ENCODE measurements around the gene TRIM8.

Gene TRIM8

DNA sequence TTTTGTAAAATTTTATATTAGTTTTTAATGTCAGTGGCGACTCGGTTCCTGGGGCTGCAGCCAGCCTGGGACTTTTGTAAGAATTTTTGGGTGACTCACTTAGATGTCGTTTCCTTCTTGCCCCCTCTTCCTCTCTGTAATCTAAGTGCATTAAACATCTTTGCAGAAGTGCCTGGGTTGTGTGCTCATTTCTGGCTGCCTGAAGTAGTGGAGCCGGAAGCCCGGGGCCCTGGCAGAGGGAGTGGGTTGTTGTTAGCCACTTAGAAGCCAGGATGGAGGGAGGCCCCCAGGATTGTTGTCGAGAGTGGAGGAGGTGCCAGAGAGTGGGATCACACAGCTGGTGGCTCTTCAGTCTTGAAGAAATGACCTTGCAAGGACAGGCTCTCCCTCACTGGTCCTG is 11.0 kb upstream of the TRIM8 start:
- peak; percentile 82 for DNase-seq

DNA sequence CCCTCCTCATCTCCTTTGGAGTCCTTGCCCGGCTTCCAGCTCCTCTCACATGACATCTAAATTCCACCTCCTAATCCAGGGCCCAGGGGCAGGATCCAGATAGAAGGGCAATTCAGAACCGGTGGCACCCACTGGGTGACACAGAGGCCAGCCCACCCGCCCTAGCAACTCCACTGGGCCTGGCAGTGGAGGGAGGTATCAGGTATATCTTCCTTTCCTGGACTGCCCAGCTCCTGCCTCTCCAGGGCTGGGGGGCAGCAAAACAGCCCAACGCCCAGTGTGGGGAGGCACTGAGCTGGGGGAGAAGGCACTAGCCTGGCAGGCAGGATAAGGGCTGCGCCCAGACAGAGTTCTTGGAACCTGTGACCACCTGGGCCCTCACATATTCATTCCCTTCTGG is 10.4 kb upstream of the TRIM8 start:
- no peak for DNase-seq

- DNase-seq: no peak
Observed at GRCh38 chr10:102634686-102635085, 9.6 kb upstream of the TRIM8 start.

GRCh38 chr10:102635377-102635776 is 8.9 kb upstream of the TRIM8 start:
- peak; percentile 70 for DNase-seq

- DNase-seq: no peak
Observed at GRCh38 chr10:102639537-102639936, 4.7 kb upstream of the TRIM8 start.

DNA sequence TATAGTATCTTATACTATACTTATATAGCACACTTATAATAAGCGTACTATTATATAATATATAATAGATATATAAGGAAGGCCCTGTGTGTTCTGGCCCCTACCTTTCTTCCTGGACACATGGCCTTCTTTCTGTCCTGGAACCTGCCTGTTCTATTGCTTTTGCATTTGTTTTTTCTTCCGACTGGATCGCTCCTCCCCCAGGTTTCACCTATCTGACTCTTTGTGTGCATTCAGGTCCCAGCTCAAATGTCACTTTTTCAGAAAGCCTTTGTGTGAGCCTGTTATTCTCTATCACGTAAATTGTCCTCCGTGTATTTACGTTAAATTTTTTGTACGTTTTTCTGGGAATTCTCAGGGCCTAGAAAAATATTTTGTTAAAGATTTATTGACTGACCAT is 2.9 kb upstream of the TRIM8 start:
- DNase-seq: no peak

- DNase-seq: peak; percentile 97
Observed at GRCh38 chr10:102641880-102642735, 2.2 kb upstream of the TRIM8 start.

DNA sequence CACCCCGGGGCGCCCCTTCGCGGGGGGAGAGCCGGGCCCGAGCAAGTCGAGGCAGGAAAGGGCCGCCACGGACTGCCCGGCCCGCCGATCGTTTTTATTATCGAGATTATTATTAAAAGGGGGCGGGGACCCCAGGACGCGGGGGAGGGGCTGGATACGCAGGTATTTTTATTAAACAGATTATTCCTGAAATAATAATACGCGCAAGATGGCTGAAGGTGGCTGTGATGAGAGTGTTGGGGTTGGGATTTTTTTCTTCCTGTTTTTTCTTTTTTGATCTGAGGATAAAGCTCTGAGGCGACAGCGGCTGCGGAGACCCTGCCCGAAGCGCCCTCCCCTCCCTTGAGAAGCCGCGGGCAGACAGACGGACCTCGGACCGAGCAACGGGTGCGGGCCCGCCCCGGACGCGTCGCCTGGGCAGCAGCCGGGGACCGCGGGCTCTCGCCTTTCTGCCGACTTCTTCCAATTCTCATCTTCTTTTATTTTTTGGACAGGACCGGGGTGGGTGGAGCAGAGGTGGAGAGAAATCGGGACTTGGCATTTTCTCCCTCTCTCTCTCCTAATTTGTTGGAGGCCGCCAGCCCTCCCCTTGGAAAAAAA is 1.4 kb upstream of the TRIM8 start:
- DNase-seq: no peak

- peak; percentile 72 for DNase-seq
Observed at GRCh38 chr10:102643336-102644065, 778 bp upstream of the TRIM8 start.

DNA sequence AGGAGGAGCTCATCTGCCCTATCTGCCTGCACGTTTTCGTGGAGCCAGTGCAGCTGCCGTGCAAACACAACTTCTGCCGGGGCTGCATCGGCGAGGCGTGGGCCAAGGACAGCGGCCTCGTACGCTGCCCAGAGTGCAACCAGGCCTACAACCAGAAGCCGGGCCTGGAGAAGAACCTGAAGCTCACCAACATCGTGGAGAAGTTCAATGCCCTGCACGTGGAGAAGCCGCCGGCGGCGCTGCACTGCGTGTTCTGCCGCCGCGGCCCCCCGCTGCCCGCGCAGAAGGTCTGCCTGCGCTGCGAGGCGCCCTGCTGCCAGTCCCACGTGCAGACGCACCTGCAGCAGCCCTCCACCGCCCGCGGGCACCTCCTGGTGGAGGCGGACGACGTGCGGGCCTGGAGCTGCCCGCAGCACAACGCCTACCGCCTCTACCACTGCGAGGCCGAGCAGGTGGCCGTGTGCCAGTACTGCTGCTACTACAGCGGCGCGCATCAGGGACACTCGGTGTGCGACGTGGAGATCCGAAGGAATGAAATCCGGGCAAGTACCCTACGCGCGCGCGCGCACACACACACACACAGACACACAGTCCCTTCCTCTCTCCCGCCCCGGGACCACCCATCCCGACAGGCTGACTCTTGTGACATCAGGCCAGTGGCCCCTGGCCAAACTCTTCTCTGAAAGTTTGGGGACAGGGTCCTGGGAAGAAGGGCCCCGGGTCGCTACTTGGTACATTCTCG is 538 bp downstream of the TRIM8 start:
- peak; percentile 41 for DNase-seq

DNA sequence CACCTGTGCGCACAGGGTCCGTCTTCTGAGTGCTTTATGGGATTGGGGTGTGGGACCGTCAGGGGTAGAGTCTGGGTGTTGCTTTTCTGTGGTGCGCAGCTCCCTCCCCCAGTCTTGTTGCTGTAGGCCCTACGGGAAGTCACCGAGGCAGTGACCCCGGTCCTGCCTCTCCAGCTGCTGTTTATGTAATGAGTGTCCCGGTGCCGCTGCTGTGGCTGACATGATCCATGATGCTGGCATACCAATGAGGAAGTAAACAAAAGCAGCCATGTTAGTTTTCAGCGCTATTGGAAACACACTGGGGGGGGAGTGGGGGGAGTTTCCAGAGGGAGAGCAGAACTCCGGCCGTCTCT is 1.1 kb downstream of the TRIM8 start:
- DNase-seq: no peak

DNA sequence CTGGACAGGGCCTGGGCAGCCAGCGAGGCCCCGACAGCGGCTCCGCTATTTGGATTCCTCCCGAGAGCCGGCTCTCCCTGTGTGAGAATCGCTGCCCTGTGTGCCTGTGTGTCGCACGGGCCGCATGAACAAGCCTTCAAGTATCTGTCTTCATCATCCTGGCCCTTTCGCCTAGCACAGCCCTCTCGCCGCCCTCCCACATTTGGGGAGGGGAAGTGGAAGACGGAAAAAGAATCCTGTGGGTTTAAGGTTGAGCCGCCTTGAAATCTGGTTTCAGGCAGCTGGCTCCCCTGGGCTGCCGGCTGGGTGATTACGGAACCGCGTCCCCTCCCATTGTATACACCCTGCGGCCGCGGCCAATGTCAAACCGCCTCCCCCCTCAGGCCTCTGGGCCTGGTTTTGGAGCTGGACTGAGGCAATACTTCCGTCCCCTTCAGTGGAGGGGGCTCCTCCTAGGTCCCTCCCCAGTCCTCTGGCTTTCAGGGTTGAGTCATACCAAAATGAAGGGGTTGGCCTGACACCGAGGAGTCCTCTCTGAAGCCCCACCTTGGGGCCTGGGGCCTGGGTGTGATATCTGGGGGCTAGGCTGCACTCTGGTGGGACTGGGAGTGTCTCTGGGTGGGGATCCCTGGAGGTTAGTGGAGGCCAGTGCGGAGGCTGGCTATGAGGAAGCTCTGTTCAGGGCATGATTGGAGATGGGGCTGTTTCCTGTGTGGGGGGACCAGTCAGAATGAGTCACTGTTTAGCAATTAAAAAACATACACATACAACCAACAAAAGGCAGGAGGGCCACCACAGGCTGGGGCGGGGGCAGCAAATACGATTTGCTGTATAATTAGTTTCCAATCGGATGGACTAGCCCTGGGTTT is 1.7 kb downstream of the TRIM8 start:
- peak; percentile 62 for DNase-seq

DNA sequence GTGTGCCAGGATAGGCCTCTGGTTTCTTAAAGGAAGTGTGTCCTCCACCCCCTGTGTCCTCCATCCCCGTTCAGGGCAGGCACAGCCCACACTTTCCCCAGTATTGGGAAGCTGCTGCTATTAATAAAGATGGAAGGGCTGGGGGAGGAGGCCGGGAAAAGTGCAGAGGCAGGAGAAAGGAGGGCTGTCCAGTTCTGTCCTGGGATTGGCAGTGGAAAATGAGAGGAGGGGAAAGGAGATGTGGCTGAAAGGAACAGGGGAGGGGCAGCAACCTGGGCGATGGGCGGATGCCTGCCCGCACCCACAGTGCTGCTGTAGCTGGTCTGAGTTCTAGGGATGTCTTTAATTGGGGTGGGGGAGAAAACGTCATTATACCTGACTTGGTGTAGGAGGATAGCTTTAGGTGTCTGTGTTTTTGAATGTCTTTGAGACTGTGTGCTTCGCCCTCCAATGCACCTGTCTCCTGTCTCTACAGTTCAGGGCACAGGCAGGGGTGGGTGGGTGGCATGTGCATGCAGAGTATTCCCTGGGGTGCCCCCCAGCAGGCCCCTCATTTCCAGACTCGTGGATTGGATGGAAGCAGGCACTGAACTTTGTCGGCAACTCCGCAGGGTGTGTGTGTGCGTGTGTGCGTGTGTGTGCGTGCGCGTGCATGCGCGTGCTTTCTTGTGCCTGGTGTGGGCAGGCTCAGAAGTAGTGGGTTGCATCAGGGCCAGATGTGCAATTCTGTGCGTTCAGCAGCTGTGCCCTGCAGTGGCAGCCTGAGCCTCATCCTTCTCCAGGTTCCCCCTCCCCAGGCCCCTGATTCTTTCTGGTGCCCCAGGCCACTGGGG is 2.5 kb downstream of the TRIM8 start:
- no peak for DNase-seq

DNA sequence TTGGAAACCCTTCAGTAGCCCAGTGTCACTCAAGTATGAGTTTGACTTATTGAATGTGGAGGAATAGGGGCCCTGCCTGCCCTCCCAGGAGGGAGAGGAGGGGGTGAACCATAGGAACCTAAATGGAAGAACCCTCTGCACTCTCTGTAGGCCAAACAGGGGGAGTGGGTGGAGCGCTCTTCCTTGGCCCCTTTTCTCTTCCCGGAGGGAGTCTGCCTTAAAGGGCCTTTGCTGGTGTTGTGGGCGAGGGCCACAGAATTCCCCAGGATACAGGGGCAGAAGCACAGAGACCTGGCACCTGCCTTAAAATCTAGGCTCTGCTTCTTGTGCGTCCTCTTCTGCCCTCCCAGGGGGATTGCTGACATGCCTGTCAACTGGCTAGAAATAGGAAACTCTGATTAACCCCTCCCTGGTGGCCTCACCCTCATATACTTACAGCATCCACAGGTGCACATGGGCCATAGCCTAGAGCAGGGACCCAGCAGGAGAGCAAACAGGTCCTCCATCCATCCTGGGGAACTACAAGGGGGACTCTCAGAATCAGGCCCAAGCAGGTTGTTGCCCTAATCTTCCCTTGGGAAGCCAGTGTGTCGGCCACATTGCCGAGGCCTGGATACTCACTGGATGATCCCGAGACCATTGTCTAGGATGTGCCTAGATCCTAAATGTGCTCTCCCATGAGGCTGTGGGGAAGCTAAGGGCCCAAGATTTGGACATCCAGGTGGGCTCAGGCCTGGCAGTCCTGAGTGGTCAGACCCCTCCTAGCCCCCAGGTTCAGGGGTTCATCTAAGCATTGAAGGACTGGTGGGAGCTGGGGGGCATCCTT is 3.4 kb downstream of the TRIM8 start:
- no peak for DNase-seq

DNA sequence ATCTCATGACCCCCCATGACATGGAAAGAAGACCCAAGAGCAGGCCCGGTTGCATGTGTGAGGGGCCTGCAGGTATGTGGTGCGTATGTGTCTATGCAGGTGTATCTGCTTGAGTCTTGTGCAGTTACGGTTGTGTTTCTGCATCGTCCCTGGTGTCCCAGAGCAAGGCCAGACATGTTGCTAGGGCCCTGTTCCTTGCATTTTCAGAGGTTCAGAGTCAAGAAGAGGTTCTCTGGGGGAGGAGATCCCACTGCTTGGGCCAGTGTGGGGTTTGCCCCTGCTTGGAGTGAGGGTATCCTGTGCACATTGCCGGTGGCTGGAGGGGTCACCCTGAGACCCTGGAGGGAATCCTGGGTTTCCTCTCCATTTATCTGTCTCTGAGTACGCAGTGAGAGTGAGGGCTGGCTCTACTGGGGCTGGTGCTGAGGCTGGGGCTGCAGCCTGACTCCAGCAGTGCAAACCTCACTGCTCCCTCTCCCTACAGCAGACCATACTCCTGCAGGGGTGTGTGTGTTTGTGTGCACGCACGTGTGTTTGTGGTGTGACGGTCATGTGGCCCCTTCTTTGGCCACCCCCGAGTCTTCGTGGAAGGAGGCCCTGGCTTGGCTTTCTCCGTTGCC is 4.1 kb downstream of the TRIM8 start:
- no peak for DNase-seq

GRCh38 chr10:102648889-102649796 is 4.9 kb downstream of the TRIM8 start:
- DNase-seq: no peak

GRCh38 chr10:102649797-102650654 is 5.7 kb downstream of the TRIM8 start:
- no peak for DNase-seq

Data from GDM1 (cell line).